GM18858 (cell line): ENCODE measurements around the gene RAI14.
A peak's percentile ranks its signal among the peaks of the same experiment; 100 is the strongest.

Experiments used
- ATAC-seq: cut with Tn5 transposase; IDR thresholded peaks from one replicate; pipeline ENCODE4 v1.9.1; 2021; ENCODE audit not compliant: unreplicated experiment

The RAI14 gene

DNA sequence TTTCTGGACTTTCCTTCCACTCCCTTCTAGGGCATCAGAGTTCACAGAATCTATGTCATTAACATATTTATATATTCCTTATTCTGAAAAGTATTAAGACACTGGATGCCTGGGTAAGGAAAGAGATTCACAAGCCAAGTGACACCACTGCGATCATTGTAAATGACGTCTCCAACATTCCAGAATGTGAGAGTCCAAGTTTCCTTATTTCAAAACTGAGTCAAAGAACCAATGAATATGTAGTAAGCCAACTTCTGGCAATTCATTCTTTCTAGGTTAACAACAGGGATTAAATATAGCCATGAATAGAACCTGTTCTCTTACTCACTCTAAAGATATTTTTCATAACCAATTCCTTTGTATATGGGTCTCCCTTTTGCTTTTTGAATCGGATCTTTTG lies 18.1 kb downstream of the RAI14 start:
- ATAC-seq: no peak

DNA sequence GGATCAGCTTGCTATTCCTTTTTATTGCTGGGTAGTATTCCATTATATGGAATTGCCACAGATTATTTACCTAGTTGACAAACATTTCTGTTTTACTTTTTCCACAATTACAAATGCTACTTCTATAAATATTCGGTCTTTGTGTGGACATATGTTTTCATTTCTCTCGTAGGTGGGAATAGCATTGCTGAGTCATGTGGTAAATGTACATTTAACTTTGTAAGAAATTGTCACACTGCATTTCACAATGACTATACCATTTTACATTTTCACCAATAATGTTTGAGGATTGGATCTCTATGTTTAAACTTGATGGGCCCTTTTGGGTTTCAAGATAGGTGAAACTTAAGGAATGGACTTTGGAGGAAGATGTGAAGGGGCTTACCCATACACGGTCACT lies 19.7 kb downstream of the RAI14 start:
- no peak for ATAC-seq

DNA sequence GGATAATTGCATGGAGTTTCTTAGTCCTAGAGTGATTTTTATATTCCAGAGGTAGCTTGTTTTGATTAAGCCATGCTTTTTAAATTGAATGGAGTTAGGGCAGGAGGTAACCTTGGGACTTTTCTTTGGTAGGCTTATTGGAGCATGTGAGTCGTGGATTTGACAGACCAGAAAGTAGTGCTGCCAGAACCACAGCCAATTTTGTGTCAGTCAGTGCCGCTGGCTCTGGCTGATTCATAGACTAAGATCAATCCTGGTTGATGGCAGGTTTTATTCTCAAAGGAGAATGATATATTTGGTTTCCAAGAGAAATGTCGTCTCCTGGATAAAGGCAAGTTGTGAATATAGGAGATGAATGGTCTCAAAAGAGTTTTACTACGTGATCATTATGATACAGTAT lies 20.3 kb downstream of the RAI14 start:
- ATAC-seq: no peak

DNA sequence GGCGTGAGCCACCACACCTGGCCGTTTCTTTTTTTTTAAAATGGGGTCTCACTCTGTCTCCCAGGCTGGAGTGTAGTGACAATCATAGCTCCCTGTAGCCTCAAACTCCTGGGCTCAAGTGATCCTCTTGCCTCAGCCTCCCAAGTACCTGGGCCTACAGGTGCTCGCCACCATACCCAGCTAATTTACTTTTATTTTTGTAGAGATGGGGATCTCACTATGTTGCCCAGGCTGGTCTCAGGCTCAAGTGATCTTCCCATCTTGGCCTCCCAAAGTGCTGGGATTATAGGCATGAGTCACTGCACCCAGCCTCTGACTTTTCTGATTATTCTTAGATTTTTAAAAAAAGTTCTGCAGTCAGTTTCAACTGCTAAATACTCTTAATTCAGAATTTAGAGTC lies 21.3 kb downstream of the RAI14 start:
- ATAC-seq: no peak

DNA sequence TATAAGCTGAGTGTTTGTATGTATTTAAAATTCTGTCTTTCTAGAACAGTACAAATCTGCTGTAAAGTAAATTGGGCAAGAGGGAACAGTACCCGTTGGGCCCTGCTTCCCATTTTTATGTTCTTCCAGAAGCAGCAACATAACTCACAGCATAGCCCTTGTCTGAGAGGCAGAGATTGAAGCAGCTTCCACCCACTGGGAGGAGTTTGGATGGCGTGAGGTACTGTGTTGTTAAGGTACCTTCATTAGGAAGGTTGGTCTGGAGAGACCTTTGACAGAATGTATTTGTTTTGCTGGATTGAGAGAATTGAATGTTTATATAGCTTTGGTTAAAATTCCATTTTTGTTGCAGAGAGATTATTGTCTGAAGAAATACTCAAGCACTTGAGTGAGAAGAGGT lies 24.8 kb downstream of the RAI14 start:
- ATAC-seq: no peak

DNA sequence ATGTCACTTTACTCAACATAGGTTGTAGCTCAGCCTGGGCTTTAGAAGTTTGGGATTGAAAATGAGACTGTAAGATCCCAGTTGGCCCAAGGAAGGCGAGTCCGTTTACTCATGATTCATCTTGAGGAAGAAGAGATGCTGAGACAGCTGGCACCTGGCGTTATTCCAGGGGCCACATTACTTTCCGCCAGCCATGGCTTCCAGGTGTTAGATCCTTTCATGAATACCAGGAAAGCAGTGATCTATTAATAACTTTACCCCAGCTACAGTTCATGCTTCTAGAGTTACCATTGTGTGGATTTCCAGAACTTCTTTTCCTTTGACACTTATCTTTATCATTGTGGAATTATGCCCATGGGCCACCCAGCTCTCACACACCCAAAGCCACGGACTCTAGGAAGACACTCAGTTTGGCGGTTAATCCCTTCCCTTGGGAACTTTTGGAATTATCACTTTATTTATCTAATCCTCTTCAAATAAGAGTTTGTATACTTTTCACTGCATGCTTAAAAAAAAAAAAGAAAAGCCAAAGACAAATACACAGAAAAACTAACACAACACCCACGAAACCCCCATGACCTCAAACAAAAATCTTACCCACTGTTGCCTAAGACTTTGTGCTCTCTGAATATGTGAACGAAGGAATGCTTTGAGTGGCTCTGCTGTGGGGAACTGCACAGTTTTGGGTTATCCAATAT lies 26.9 kb downstream of the RAI14 start:
- ATAC-seq: no peak

DNA sequence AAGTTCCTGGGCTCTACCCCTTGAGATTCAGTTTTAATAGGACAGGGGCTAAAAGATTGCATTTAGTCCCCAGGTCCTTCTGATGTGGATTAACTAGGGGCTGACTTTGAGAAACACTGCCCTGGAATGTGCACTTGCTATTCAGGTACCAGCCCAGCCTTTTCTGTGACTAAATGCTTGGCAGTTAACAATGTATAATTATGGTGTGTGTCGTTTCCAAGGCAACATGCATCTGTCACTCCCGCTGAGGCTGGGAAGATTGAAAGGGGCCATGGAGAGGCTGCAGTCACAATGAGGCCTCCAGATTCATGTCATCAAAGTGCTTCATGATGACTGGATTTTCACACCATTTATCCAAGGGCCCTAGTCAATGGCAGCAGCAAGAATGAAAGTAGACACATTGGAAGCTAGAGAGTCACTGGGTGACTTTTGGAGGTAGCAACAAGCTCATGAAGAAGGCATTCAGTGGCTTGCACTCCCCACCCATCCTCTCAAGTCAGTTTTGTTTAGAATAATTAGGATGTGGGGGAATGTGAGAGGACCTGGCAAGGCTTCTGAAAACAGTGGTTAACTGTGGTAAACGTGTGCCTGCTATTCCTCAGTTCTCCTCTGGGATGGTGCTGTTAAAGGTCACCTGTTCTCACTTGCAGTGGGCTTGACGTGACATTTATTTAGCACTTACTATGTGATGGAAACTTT lies 28.3 kb downstream of the RAI14 start:
- no peak for ATAC-seq

DNA sequence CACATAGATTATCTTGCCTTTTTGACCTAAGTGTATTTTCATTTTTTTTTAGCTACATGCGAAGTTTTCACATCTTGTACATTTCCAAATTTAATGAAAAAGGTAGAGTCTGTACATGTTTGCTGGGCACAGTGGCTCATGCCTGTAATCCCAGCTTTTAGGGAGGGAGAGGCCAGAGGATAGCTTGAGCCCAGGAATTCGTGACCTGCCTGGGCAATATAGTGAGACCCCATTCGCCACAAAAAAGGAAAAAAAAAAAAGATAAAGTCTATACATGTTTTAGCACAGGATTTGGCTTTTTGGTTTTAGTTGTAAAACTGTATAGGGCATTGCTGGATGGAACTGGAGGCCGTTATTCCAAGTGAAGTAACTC lies 28.8 kb downstream of the RAI14 start:
- ATAC-seq: no peak

DNA sequence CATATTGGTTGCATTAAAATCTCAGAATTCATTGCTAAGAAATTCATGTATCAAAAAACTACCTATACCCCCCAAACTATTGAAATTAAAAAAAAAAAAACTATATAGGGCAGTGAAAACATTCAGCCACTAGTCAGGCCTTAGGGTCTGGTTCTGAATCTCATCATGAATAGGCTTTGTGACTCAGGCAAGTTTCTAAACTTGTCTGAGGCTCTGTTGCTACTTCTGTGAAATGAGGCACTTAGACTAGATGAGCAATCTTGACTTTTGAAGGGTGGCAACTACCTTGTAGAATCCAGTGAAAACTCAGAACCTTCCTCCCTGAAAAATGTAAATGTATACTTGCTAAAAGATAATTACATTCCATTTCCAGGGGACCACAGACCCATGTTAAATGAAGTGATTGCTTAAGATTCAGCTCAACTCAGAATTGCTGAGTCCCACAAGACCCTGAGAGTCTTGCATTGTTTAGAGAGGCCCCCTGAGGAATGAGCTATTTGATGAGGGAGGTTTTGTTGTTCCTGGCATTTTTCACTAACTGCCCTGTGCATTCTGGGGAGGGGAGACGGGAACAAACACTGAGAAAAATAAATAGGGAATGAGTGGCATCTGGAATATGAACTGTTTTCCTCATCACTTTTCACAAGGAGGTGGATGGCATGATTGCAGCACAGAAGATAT lies 29.5 kb downstream of the RAI14 start:
- no peak for ATAC-seq

DNA sequence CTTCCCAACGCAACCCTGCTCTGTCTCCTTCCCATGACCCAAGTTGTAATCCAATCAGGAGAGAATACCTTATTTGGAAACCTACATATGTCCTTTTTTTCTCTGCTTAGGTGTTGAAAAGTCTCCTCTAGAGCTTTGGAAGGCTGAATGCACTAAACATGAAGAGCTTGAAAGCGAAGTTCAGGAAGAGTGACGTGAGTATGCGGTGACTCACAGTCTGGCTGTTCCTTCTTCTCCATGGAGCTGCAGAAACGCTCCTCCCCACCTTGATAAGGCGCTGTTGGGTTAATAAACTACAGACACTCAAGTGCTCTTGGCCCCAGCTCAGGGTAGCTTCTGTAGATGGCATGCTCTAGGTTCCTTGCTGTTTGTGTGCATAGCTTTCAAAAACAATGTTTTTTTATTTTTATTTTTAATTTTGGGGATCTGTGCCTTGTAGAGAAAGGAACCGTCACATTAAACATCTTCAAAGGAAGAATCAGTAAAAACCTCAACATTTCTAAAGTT lies 30.7 kb downstream of the RAI14 start:
- ATAC-seq: no peak

DNA sequence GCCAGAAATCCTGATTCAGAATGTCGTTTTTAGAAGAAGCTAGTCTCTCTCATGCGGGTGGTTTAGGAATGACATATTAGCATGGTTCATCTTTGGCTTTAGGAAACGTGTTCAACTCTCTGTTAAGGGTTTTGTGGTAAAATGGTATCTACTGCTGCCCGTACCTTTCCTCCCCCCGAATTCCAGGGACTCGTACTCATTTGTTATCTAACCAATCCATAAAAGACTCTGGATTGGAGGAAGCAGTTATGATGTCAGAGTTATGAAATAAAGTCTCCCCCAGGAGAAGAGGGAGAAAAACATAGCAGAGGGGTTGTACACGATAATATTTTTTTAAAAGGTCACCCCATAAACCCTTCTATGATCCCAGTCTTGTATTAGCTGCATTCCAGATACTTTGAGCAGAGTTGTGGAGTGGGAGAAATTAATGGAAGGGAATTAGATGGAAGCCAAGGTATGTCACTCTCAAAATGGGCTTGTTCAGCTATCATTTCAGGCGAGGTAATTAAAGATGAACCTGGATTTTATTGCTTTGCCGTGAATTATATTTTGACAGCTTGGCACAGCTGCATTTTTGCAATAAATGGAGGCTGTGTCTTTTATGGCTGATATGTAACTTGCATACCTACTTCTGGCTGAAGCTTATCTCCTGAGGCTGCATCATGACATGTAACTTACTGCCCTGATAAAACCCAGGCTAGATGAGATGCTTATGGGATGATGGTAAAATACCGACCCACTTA lies 31.3 kb downstream of the RAI14 start:
- ATAC-seq: no peak

DNA sequence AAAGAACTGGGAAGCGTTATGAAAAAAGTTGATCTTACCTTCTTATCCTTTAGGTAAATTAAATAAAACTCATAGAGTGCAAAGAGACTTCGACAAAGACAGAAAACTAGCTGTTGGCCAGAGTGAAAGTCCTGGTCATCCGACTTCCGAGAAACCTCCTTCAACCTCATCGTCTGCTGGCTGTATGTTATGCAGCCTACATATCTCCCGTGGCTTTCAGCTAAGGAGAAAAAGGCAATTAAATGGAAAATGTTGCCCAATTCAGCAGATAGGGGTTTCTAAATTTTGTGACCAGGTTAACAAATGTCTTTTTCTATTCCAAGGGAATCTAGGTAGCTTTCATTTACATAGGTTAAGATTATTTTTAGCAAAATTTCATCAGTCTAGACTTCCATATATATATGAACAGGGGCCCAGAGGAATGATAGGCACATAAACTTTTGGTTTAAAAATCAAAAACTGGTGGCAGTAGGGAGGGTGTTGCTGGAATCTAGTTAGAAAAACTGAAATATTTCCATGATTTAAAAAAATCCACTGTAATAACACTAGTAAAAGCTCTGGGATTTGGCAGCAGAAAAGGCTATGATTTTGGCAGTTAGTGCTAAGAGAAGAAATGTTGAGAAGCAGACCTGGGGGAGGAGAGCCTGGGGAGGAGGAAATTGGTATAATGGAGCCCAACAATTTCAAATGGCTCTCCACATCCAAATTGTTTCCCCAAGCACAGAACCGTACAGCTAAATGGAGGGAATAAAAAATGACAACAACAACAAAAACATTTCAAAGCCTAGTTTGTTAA lies 32.1 kb downstream of the RAI14 start:
- ATAC-seq: no peak

DNA sequence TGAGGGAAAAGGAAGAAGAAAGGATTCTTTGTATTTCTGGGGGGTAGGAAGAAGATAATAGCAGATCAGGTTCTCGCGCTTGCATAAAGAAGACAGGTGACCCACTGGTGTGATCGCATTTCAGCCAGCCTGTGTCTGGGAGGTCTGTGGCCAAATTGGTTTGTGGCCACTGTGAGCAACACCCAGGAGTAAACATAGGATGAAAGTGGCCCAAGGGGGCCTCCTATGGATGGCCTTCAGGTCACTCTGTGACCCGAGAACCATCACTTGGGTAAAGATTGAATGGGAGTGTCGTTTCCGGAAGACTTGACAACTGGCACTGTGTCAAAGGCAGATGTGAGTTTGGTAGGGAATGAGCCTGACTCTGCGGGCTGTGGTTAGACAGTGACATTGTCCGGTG lies 34.2 kb downstream of the RAI14 start:
- ATAC-seq: no peak

DNA sequence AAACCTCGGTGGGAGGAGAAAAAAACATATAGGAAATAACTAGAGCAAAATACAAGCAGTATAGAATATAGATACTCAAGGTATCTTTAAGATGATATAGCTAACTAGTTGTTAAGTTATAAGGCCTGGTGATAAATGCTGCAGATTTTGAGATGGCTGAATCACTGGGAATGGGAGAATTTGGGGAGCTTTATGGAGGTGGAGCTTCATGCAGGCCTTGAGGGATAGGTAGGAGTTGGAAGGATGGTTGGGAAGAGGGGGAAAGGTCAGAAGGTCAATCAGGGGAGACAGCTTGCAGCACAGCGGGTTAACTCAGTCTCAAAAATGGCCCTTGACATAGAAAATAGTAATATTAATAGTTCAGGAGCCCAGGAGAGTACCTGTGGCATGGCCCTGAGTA lies 34.8 kb downstream of the RAI14 start:
- no peak for ATAC-seq

DNA sequence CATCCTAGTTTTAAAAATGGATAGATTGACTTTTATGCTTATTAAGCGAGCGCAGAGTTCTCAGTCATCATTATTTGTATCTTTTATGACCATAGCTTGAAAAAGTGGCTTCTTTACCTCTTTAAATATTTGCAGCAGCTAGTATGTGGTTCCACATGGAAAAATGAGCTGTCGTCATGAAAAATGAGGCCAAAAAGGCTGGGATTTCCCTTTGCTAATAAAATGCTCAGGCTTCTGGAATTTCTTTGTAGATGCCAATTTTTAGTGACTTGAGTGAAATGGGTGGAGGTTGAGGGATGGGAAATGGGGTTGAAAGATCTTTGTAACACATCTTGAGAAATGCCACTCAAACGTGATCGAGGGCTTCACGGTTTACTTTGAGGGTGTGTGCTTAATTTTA lies 35.2 kb downstream of the RAI14 start:
- no peak for ATAC-seq

DNA sequence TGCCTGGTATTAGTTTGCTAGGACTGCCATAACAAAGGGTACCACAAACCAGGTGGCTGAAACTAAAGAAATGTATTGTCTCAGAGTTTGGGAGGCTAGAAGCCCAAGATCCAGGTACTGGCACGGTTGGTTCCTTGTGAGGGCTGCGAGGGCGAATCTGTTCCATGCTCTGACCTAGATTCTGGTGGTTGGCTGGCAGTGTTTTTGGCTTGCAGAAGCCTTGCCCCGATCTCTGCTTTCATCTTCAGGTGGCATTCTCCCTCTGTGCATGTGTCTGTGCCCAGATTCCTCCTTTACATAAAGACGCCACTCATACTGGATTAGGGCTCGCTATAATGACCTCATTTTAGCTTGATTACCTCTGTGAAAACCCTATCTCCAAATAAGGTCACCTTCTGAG lies 36.7 kb downstream of the RAI14 start:
- ATAC-seq: no peak

DNA sequence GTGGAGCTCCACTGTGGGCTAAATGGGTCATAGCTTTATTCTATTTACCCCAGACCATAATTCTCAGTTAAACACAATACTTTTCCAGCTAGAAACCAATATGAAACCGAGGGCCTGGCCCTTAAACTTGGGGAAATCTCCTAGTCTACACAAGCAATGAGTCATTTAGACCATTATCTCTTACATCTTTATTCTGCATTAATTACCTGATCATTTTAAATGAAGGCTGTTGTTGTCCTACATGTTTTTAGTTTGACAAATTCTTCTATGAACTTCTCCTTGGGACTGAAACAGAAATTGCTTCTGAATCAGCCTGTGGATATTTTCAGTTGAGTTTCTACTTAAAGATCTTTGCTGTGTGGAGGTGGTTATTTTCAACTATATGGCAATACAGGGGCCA lies 37.9 kb downstream of the RAI14 start:
- ATAC-seq: no peak

DNA sequence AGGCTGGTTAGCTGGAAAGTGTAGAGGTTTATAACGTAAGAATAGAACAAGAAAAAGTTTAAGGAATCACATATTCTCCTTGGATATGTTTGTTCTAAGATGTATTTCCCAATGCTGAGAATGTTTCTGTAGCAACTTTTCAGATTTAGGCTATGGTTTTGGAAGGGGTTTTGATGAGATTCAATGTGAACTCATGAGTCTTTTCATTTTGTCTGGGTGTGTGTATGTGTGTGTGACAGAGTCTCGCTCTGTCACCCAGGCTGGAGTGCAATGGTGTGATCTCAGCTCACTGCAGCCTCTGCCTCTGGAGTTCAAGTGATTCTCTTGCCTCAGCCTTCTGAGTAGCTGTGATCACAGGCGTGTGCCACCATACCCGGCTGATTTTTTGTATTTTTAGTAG lies 38.6 kb downstream of the RAI14 start:
- no peak for ATAC-seq

DNA sequence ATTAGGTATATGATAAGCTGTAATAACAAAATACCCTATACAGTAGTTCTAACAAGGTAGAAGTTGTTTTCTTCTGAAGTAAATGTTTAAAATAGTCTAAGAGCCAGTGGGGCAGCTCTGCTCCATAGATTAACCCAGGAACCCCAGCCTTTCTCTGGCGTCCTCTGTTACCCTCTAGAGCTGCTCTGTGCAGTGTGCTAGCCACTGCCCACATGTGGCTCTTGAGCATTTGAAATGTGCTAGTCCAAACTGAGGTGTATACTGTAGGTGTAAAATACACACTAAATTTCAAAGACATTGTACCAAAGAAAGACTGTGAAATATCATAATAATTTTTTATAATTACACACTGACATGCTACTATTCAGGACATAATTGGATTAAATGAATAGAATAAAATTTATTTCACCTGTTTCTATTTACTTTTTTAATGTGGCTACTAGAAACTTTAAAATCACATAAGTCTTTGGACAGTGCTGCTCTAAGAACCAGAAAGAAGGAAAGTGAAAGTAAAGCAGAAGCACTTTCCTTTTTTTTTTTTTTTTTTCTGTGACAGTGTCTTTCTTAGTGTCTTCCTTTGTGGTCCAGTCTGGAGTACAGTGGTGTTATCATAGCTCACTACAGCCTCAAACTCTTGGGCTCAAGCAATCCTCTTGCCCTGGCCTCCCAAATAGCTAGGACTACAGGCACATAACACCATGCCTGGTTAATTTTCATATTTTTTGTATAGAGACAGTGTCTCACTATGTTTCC lies 39.3 kb downstream of the RAI14 start:
- peak; percentile 79 for ATAC-seq
